GM21447 (cell line): Measurements from ENCODE around the gene RBL2.
"Not testable (repeated sequence)": the region's sequence is repeated elsewhere in the genome, so short reads cannot be mapped to it uniquely, and the experiment has no call there.

ENCODE experiments used
- ATAC-seq: cut with Tn5 transposase; IDR thresholded peaks from one replicate; pipeline ENCODE4 v1.9.1; 2021; ENCODE audit not compliant: unreplicated experiment

The RBL2 gene

DNA sequence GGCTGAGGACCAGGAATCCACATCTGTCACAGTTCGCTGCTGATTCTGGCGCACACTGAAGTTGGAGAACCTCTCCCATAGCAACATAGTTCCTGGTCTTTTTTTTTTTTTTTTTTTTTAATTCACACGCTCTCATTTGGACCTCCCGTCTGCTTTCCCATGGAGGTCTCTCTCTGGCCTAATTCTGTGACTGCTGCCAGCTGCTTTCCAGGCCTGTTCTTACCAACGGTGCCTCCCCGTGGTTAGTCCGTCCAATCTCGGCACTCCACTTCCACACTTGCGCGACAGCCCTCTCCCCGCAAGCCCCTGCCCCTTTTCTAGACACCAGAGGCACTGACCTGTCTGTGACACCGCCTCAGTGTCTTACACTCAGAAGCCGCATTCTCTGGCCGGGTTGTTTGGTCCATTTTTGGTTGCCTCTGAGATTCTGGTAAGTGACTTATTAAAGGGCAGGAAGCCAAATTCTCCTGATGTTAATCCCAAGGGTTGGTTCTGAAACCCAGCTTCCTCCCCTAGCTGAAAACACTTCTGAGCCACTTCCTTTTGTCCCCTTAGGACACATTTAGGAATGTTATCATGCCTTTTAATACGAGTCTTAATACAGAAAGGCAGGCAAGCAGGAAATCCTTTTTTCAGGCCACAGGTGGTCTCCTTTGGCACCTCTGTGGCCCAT is 69.9 kb downstream of the RBL2 start:
- no peak for ATAC-seq

- ATAC-seq: no peak
Measured at GRCh38 chr16:53504665-53505064, 70.4 kb downstream of the RBL2 start.

DNA sequence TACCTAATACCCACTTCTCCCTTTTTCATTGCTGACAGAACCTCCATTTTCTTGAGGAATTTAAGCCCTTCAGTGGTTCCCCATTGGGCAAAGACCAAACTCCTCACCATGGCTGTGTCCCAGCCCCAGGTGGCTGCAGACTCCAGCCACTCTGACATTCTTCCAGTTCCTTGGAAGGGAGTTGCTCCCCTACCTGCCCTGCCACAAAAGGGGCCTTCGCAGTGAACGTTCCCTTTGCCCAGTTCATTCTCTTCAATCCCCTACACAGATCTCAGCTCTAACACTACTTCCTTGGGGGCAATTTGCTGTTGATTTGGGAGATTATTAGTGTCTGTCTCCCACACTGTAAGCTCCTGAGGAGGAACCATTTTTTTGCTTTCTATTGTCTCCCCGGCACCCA is 72.0 kb downstream of the RBL2 start:
- ATAC-seq: no peak

DNA sequence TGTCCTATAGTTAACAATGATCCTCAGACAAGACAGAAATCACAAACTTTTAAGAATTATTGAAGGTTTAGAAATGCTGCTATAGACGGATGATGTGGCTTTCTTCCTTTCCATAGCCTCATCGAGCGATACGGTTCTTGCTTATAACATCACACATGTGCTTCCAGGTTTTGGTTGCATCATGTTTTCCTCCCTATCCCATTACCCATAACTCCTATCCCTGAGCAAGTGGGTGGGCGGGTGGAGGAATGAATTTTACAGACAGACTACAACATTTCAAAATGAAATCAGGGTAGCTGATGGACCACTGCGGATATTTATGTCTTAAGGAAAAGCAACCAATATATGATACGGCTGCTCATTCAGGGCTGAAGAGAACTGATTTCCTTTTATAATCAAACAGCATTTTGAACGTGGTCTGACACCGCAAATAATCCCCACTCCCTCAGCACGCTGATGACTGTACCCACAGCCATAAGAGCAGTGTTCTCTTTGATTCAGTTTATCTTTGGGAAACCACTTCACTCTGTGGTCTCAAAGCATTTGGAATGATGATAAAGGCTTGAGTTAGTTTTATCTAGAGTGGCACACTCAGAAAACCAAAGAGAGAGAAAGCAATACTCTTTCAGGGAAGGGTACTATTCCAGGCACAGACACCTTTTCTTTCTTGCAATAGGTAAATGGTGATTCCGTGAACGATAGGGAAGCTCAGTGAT is 73.4 kb downstream of the RBL2 start:
- no peak for ATAC-seq

DNA sequence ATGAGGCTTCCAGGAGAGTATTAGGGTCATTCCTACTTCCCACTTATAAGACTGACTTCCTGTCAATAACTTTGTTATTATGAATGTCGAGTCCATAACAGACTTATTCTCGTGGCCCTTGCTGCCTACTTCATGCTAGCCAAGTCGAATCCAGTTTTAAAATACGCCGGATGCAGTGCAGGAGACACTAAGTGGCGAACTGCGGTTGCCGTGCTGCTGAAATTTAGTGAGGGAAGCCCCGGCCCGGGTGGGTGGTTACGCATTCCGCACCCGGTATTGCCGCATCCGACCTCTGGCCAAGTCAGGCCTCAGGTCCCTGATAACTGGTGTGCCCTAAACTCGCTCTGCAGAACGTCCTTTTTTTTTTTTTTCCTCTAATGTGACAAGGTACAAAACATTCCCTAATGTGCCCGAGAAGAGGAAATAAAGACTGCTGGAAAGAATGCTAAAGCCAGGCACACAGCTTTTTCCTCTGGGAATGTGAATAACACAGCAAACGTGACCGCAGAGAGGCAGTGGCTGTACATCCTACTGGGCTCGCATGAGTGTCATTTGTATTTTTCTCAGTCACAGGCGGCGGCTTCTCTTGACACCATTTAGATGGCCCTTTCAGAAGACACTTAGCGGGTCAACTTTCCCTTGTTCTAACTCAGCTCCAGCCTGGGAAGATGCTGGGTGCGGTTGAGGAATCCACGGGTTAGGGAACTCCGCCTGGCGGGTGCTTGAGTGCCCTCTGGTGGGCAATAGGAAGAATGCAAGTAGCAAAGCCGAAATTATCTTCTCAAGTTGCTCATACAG is 75.8 kb downstream of the RBL2 start:
- ATAC-seq: peak; percentile 56

GRCh38 chr16:53510704-53511070 is 76.4 kb downstream of the RBL2 start:
- no peak for ATAC-seq

- no peak for ATAC-seq
Measured at GRCh38 chr16:53511084-53511402, 76.8 kb downstream of the RBL2 start.

GRCh38 chr16:53511403-53512280 is 77.4 kb downstream of the RBL2 start:
- ATAC-seq: no peak

- ATAC-seq: not testable (repeated sequence)
Measured at GRCh38 chr16:53512795-53513194, 78.5 kb downstream of the RBL2 start.

GRCh38 chr16:53515259-53515658 is 81.0 kb downstream of the RBL2 start:
- ATAC-seq: no peak

DNA sequence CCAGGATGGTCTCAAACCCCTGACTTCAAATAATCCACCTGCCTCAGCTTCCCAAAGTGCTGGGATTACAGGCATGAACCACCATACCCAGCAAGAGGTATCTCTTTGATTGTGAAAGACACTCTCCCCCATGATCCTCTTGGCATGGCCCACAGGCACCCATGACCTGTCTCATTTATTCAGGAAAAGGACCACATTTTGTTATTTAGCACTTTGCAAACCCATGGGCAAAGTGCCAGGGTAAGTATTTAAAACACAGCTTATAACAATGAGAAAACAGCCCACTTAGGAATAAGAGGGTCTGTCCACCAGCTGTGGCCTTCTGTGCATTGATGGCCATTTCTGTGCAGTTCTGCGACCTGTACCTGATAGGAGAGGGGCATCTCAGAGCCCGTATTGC is 81.5 kb downstream of the RBL2 start:
- no peak for ATAC-seq

- ATAC-seq: no peak
Measured at GRCh38 chr16:53517851-53518250, 83.6 kb downstream of the RBL2 start.

DNA sequence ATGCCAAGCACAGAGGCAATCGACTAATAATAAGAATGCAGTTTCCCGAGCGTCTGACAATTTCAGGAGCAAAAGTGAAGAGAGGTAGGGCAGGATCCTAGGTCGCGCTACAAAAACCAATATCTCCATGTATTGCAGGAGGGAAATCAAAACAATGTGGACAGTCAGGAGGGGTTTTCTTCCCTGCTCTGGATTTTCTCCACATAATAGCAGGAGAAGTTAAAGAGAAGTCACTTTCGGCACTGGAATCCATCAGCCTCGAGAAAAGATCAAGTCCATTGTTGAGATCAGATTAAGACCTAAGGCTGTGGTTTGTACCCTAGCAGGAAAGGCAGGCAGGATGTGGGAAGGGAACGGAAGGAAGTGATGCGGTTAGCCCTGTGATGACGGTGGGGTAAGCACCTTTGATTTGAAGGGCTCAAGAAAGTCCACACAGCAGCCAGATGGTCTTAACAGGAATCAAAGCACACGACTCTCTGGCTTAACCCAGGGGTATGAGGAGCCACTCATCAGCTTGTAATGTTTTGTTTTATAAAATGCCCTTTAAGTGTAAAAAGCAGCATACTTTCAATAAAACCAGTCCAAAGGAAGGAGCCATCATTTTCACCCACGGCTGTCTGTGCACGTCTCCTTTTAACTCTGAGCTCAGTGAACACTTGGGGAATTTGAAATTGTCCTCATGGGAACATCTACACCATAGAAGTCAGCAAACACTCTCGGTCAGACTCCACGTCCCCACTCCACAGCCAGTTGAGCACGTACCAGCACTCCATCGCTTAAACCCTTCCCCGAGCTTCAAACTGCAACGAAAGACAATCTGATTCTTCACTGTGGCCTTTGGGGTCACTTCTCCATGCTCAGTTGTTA is 84.5 kb downstream of the RBL2 start:
- ATAC-seq: peak; percentile 98

GRCh38 chr16:53519417-53520091 is 85.3 kb downstream of the RBL2 start:
- ATAC-seq: no peak

DNA sequence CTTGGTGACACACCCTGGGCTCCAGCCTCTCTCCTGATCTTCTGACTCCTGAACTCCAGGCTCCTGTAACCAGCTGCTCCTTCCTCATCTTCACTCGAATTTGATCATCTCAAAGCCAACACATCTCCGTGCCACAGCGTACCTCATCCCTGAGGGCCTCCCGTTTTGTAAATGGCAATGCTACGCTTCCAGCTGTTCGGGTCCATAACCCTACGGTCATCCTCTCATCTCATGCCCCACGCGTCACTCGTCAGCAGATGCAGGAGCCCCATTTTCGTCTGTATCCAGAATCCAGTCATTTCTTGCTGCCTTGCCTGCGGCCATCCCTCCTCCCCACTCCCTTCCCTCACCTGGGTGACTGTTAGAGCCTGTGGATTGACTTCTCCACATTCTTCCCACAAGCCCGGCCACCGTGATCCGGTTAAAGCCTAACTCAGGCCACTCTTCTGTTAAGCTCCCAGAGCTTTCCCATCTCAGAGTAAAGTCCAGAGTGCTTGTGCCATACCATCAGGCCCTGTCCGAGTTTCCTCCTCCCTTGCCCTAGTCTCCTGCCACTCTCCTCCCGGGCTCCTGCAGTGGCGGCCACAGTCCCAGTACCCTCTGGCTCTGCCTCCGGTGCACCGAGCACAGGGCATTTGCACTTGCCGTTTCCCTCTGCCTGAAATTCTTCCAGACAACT is 89.0 kb downstream of the RBL2 start:
- no peak for ATAC-seq

- ATAC-seq: no peak
Measured at GRCh38 chr16:53523971-53524548, 89.8 kb downstream of the RBL2 start.

GRCh38 chr16:53528797-53529196 is 94.5 kb downstream of the RBL2 start:
- ATAC-seq: no peak

DNA sequence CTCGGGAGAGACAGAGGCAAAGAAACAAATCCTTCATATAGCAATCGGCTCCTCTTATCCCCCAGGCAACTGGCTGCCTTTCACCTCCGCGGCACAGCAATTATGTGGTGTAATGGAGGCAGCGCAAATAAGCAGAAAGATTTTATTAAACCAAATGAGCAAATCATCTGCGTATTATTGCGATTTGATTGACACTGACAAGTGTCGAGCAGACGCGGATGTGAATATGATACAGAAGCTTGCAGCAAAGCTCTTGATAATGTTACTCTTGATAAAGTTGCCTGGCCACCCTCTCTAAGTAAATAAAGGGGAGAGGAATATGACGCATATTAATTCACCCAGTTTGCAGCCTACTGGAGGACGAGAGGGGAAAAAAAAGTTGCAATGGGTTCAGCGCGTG is 95.2 kb downstream of the RBL2 start:
- ATAC-seq: no peak

DNA sequence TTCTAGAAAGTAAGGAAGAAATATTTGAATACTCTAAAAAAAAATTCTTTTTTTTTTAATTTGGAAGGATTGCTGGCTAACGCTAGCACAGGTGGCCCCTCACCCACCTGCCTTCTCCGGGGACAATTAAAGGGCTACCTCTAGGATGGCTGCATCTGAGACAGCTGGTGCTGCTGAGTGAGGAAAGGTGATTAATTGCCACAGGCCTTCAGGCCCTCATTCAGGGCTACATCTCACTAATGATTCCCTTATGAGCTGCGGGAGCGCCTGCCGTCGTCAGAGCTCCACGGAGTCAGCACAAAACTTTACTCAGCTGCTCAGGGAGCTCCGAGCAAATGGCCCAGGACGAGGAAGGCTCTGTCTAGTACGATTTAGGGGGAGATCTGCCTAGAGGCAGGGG is 95.8 kb downstream of the RBL2 start:
- ATAC-seq: no peak
